ENCODE results near the gene SV2C.
"Not testable (repeated sequence)": the region's sequence is repeated elsewhere in the genome, so short reads cannot be mapped to it uniquely, and the experiment has no call there.

The SV2C gene, protein sequence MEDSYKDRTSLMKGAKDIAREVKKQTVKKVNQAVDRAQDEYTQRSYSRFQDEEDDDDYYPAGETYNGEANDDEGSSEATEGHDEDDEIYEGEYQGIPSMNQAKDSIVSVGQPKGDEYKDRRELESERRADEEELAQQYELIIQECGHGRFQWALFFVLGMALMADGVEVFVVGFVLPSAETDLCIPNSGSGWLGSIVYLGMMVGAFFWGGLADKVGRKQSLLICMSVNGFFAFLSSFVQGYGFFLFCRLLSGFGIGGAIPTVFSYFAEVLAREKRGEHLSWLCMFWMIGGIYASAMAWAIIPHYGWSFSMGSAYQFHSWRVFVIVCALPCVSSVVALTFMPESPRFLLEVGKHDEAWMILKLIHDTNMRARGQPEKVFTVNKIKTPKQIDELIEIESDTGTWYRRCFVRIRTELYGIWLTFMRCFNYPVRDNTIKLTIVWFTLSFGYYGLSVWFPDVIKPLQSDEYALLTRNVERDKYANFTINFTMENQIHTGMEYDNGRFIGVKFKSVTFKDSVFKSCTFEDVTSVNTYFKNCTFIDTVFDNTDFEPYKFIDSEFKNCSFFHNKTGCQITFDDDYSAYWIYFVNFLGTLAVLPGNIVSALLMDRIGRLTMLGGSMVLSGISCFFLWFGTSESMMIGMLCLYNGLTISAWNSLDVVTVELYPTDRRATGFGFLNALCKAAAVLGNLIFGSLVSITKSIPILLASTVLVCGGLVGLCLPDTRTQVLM

DNA sequence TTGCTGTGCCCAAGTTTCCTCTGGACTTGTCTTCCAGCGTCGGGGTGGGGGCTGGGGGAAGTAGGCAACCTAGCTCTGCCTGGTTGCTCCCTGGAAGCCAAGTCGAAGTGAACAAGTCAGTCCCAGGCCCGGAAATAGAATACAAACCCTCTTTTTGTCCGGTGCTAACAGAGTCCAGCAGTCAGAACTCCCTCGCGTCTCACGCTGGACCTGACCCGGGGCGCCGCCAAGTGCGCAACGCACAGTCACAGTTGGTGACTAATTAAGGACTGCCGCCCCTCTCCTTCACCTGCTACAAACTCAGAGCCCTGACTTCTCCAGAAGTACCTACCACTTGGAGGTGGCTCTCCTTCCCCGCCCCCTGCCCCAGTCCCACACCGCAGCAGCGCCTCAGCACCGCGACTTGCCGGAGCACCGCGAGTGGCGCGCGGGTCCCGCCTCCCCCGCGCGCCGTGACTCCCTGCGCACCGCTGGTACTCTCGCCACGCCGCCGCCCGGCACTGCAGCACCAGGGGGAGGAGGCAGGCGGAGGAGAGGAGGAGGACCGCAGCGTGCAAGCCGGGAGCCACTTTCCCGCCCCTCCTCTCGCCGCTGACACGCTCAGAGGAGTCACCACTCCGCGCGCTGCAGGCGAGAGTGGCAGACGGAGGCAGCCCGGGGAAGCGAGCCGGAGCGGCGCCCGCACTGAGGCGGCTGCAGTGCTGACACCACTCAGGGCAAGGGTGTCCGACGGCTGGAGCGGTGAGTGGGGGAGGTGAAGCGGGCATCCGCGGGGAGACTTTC, at the start of gene SV2C:
Gene SV2C (plus strand): TSS at position 612 of the 783 bp plus-strand sequence. CDS start 48,368 bp downstream, outside the sequence.
- DNase-seq (ENCODE audit: low read depth), result no peak

- DNase-seq (ENCODE audit: low read depth), result not testable (repeated sequence)
These were observed 45.4 kb upstream of the SV2C start for GRCh38 chr5:76037736-76038151.

- no peak for DNase-seq (ENCODE audit: low read depth)
These were observed 45.0 kb upstream of the SV2C start for GRCh38 chr5:76038212-76038611.

- DNase-seq (ENCODE audit: low read depth), result no peak
These were observed 42.4 kb upstream of the SV2C start for GRCh38 chr5:76040806-76041205.

GRCh38 chr5:76041863-76042262, 41.3 kb upstream of the SV2C start:
- no peak for DNase-seq (ENCODE audit: low read depth)

GRCh38 chr5:76046741-76047140, 36.4 kb upstream of the SV2C start:
- DNase-seq (ENCODE audit: low read depth), result no peak

DNA sequence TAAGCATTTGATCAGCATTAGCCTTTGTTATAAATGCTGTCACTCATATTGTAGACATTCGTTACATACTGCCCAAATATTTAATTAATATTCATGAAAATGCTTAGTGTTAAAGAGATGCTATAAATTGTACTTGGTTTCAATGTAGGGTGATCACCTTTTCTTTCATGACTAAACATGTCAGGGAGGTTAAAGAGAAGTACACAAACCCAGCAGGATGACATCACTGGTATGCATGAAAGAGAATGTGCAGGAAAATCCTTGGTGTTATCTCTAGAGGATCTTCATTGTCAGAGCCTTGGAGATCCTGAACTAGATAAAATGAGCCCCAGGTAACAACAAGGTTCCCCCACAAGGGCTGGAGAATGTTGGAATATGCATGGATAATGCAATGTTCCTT, 33.0 kb upstream of the SV2C start:
- no peak for DNase-seq (ENCODE audit: low read depth)

DNA sequence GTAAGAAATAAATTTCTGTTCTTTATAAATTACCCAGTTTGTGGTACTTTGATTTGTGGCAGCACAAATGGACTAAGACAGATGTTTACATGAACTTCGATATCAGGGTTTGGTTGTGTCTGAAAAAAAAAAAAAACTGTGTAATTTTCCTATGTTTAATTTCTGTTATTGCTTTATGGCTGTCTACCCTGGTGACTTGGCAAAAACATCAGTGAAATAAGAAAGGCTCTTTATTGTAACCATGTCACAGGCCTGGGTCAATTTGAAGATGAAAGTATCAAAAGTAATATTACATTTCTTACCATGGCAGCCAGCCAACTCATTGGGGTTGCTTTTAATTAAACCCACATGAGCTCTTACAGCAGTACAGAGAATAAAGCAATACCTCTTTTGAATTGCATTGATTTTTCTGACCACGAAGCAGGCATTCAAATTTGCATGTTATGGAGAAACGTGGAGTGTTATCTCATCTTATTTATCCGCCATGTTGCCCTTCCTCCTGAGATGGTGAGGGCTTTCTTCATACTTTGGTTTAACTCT, 20.6 kb upstream of the SV2C start:
- DNase-seq (ENCODE audit: low read depth), result no peak

- DNase-seq (ENCODE audit: low read depth), result no peak
These were observed 17.9 kb upstream of the SV2C start for GRCh38 chr5:76065258-76065657.

- no peak for DNase-seq (ENCODE audit: low read depth)
These were observed 14.0 kb upstream of the SV2C start for GRCh38 chr5:76069061-76069735.

DNA sequence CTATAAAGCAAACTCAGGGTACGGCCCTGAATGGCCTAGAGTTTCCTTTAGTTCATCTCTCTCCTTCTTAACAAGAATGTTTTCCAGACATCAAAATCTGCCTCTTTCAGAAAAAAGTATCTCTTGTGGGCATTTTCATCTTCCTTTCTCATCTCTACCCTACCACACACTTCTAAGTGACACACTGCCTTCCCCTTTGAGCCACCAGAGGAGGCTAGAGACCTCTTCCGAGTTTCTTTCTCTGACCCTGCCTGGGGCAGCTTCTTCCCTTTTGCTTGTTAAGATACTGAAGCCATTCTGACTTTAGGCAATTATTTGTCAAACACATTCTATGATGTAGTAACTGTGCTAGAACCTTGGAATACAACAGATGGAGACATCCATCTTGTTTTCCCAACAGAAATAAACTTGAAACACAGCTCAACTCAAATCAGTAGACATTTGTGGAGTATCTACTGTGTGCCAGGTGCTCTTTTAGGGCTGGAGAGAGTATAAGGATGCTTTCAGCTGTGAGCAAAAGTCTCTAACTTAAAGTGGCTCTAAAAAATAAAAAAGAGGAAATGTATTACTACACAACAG, 8.6 kb upstream of the SV2C start:
- no peak for DNase-seq (ENCODE audit: low read depth)

- no peak for DNase-seq (ENCODE audit: low read depth)
These were observed 1.1 kb upstream of the SV2C start for GRCh38 chr5:76081811-76082771.

- no peak for DNase-seq (ENCODE audit: low read depth)
These were observed 642 bp downstream of the SV2C start for GRCh38 chr5:76083555-76084495.

- no peak for DNase-seq (ENCODE audit: low read depth)
These were observed 1.5 kb downstream of the SV2C start for GRCh38 chr5:76084496-76085242.

- no peak for DNase-seq (ENCODE audit: low read depth)
These were observed 2.0 kb downstream of the SV2C start for GRCh38 chr5:76085243-76085579.

GRCh38 chr5:76086095-76086494, 2.9 kb downstream of the SV2C start:
- DNase-seq (ENCODE audit: low read depth), result no peak

- DNase-seq (ENCODE audit: low read depth), result not testable (repeated sequence)
These were observed 6.0 kb downstream of the SV2C start for GRCh38 chr5:76089156-76089555.

- no peak for DNase-seq (ENCODE audit: low read depth)
These were observed 8.2 kb downstream of the SV2C start for GRCh38 chr5:76091351-76091750.
